Immature natural killer cell (primary cell): ENCODE measurements around the gene CCNY. TPM values are rescaled to one million over a fixed set of nuclear protein-coding genes. Genes with fewer than 3 reads are reported as not detected.

ENCODE experiments used
- DNase-seq, 3 donors: peaks; one replicate each; pipeline ENCODE4 v3.0.0; 2022; ENCODE audit warnings: mixed read lengths in 1 of 3
- H3K27ac Mint-ChIP-seq, 6 donors: one replicate each; pipeline ENCODE4 v1.8.0; 2020; ENCODE audit warnings: mixed read lengths in 6 of 6, mild to moderate bottlenecking in 5 of 6, inconsistent platforms in 4 of 6, moderate library complexity in 3 of 6
- H3K27me3 Mint-ChIP-seq, 3 donors: one replicate each; pipeline ENCODE4 v1.8.0; 2020 to 2021; ENCODE audit warnings: low read depth in 3 of 3, mild to moderate bottlenecking in 3 of 3, mixed read lengths in 3 of 3, moderate library complexity in 3 of 3, inconsistent platforms in 1 of 3
- H3K36me3 Mint-ChIP-seq, 3 donors: one replicate each; pipeline ENCODE4 v1.8.0; 2020; ENCODE audit warnings: mixed read lengths in 3 of 3, inconsistent platforms in 2 of 3, mild to moderate bottlenecking in 2 of 3
- H3K4me1 Mint-ChIP-seq, 2 donors: one replicate each; pipeline ENCODE4 v1.8.0; 2020; ENCODE audit warnings: inconsistent platforms in 2 of 2, mild to moderate bottlenecking in 2 of 2, mixed read lengths in 2 of 2, moderate library complexity in 1 of 2
- H3K4me3 Mint-ChIP-seq, 5 donors: one replicate each; pipeline ENCODE4 v1.8.0; 2020; ENCODE audit warnings: mild to moderate bottlenecking in 5 of 5, mixed read lengths in 5 of 5, inconsistent platforms in 3 of 5, moderate library complexity in 3 of 5
- H3K9me3 Mint-ChIP-seq, 6 donors: one replicate each; pipeline ENCODE4 v1.8.0; 2020; ENCODE audit warnings: mild to moderate bottlenecking in 6 of 6, mixed read lengths in 6 of 6, inconsistent platforms in 4 of 6, moderate library complexity in 3 of 6
- polyA plus RNA-seq, 3 donors: library from polyadenylated mRNA; unstranded; fragments of 300-500 nt; fragmentation: Illumina TruSeq; gene quantifications; one replicate each; pipeline ENCODE4 v1.2.3, GENCODE V29; 2021

The CCNY gene
- polyA plus RNA-seq, 3 donors from 2014 or later: 7.8 to 13.2 (median 12.4) TPM

DNA sequence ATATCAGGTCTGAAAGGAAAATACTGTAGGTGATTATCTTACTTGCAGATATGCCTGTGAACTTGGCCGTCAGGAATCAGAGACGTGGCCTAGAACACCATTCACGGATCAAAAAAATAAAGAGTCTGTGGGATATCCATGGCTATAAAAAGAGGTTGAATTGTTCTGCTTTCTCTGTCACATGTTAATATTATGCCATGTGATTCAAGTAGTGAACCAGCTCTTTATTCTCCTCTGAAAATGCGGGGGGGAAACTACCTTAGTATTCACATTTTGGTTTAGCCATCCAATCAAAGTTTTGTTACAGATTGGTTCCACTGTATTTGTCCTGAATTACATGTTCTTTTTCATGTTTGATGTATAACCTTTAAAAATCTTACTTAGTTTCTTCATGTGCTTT, 120.5 kb downstream of the CCNY start:
- Mint-ChIP-seq H3K4me3 (no peak overlapping the region), H3K9me3 (no peaks in the 10 kb centered on the region), H3K4me1 (peaks cover 20 to 25% of the 10 kb centered on the region in 2 donors), H3K27me3 (peaks cover 0 to 2% (median 0%) of the 10 kb centered on the region in 3 donors), H3K36me3 (no peaks in the 10 kb centered on the region), H3K27ac (peak overlapping the region in 1 of 6 donors; percentile 31)
- DNase-seq: no peak

GRCh38 chr10:35458500-35459448, 122.5 kb downstream of the CCNY start:
- peaks cover 5 to 13% of the 10 kb centered on the region in 2 donors for H3K4me1 Mint-ChIP-seq
- no peaks in the 10 kb centered on the region for H3K9me3 Mint-ChIP-seq
- peak overlapping the region; percentile 67 to 91 (median 86) for H3K27ac Mint-ChIP-seq
- peak overlapping the region; percentile 61 to 75 (median 71) for H3K4me3 Mint-ChIP-seq
- peaks cover 0 to 5% (median 0%) of the 10 kb centered on the region in 3 donors for H3K27me3 Mint-ChIP-seq
- DNase-seq: no peak
- H3K36me3 Mint-ChIP-seq: no peaks in the 10 kb centered on the region

DNA sequence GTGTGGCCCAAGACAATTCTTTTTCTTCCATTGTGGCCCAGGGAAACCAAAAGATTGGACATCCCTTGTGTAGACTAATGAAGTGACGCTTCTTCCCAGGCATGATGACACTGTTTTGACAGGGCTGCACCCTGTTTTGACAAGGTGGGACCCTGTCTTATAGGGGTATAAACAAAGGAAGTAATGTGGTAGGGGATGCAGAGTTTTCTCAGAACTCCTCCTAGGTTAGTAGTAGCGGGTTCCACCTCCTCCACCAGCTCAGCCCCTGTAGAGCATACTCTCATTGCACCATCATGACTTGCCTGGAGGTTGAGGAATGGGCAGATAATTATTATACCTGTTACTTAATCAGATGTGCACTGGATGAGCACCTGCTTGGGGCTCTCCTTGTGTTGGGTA, 123.1 kb downstream of the CCNY start:
- Mint-ChIP-seq H3K4me3 (peak overlapping the region; percentile 61 to 75 (median 71)), H3K36me3 (no peaks in the 10 kb centered on the region), H3K27ac (peak overlapping the region; percentile 67 to 91 (median 86)), H3K9me3 (no peaks in the 10 kb centered on the region), H3K4me1 (peaks cover 0 to 10% of the 10 kb centered on the region in 2 donors), H3K27me3 (peaks cover 0 to 5% (median 0%) of the 10 kb centered on the region in 3 donors)
- no peak for DNase-seq

- Mint-ChIP-seq H3K27ac (peak overlapping the region in 5 of 6 donors; percentile 12 to 76 (median 36)), H3K36me3 (no peaks in the 10 kb centered on the region), H3K9me3 (no peaks in the 10 kb centered on the region), H3K27me3 (peaks cover 0 to 3% (median 0%) of the 10 kb centered on the region in 3 donors), H3K4me1 (peaks cover 0 to 5% of the 10 kb centered on the region in 2 donors), H3K4me3 (peak overlapping the region in 1 of 5 donors; percentile 15)
- no peak for DNase-seq
Observed at GRCh38 chr10:35460852-35461460, 124.6 kb downstream of the CCNY start.

DNA sequence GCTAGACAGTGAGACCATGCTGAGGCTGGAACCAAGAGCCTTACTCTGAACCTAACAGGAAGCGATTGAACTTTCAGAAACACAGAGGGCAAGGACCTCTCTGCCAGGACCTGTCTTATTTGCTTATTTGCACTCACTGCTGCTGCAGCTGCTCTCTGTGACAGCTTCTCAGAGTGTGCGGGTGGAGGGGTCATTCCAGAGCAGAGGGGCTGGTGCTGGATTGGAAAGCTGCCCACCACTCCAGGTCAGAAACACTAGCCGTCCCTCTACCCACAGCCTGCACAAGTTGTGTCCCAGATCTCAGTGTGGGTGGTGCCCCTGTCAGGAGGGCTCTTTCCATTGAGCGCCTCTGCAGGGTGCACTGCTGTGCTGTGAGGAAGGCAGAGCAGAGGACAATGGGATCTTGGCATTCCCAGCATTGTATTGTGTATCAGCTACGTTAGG, 126.2 kb downstream of the CCNY start:
- H3K36me3 Mint-ChIP-seq: no peaks in the 10 kb centered on the region
- H3K4me3 Mint-ChIP-seq: peak overlapping the region in 2 of 5 donors; percentile 24 to 44
- peak overlapping the region in 5 of 6 donors; percentile 6 to 77 (median 42) for H3K27ac Mint-ChIP-seq
- H3K4me1 Mint-ChIP-seq: peaks cover 5 to 8% of the 10 kb centered on the region in 2 donors
- no peaks in the 10 kb centered on the region for H3K9me3 Mint-ChIP-seq
- DNase-seq: no peak
- H3K27me3 Mint-ChIP-seq: peaks cover 0 to 3% (median 0%) of the 10 kb centered on the region in 3 donors

GRCh38 chr10:35463105-35463867, 127.0 kb downstream of the CCNY start:
- peaks cover 12 to 15% of the 10 kb centered on the region in 2 donors for H3K4me1 Mint-ChIP-seq

GRCh38 chr10:35463878-35464277, 127.6 kb downstream of the CCNY start:
- no peaks in the 10 kb centered on the region for H3K36me3 Mint-ChIP-seq
- H3K27ac Mint-ChIP-seq: no peak overlapping the region
- peaks cover 0 to 3% (median 0%) of the 10 kb centered on the region in 3 donors for H3K27me3 Mint-ChIP-seq
- H3K9me3 Mint-ChIP-seq: no peaks in the 10 kb centered on the region
- no peak overlapping the region for H3K4me3 Mint-ChIP-seq
- peaks cover 18 to 21% of the 10 kb centered on the region in 2 donors for H3K4me1 Mint-ChIP-seq
- DNase-seq: no peak

More at GRCh38 chr10:35463105-35463867, 127.0 kb downstream of the CCNY start:
- Mint-ChIP-seq H3K4me3 (peak overlapping the region in 4 of 5 donors; percentile 3 to 44 (median 16)), H3K27ac (peak overlapping the region in 5 of 6 donors; percentile 6 to 77 (median 42)), H3K27me3 (peaks cover 0 to 3% (median 0%) of the 10 kb centered on the region in 3 donors), H3K36me3 (no peaks in the 10 kb centered on the region), H3K9me3 (no peaks in the 10 kb centered on the region)
- no peak for DNase-seq

- no peaks in the 10 kb centered on the region for H3K9me3 Mint-ChIP-seq
- peaks cover 26 to 32% of the 10 kb centered on the region in 2 donors for H3K4me1 Mint-ChIP-seq
- peaks cover 0 to 3% (median 2%) of the 10 kb centered on the region in 3 donors for H3K27me3 Mint-ChIP-seq
- H3K4me3 Mint-ChIP-seq: no peak overlapping the region
- no peaks in the 10 kb centered on the region for H3K36me3 Mint-ChIP-seq
- no peak for DNase-seq
- H3K27ac Mint-ChIP-seq: no peak overlapping the region
Observed at GRCh38 chr10:35464825-35465456, 128.6 kb downstream of the CCNY start.

DNA sequence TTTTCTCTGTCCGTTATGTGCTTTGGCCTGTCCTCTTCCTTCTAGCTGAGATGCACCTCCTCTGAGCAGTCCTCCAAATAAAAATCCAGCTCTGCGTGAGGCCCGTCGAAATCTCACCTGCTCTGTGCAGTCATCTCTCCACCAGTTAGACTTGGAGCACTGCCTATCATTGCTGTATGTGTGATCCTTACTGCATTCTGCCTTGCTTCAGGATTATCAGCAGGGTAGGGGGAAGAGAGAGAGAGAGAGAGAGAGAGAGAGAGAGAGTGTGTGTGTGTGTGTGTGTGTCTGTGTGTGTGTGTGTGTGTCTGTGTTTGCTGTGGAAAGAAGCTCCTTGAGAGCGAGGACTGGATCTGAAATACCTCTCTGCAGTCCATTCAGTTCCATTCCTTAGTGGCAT, 129.4 kb downstream of the CCNY start:
- H3K4me3 Mint-ChIP-seq: no peak overlapping the region

DNA sequence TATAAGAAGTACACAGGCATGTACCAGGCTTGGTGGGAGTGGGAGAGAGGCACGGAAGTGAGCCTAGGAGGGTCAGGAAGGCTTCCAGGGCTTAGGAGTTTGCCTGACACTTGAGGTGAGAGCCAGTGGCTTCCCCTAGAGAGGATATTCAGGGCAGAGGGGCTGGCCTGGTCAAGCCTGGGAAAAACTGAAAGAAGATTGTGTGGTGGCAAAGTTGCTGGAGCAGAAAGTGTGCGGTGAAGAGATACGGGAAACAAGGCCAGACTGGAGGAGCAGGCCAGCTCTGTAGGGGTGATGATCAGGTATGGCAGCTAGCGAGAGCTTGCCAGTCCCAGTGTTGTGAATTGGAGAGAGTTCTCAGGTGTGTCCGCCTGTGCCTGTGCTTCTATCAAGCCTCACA, 129.9 kb downstream of the CCNY start:
- Mint-ChIP-seq H3K27me3 (peaks cover 0 to 3% (median 2%) of the 10 kb centered on the region in 3 donors), H3K9me3 (no peaks in the 10 kb centered on the region), H3K4me1 (peaks cover 34 to 44% of the 10 kb centered on the region in 2 donors), H3K27ac (no peak overlapping the region), H3K36me3 (no peaks in the 10 kb centered on the region), H3K4me3 (no peak overlapping the region)
- DNase-seq: no peak

More for the DNA sequence above, 129.4 kb downstream of the CCNY start:
- Mint-ChIP-seq H3K27me3 (peaks cover 0 to 3% (median 2%) of the 10 kb centered on the region in 3 donors), H3K4me1 (peaks cover 34 to 39% of the 10 kb centered on the region in 2 donors), H3K36me3 (no peaks in the 10 kb centered on the region), H3K27ac (no peak overlapping the region), H3K9me3 (no peaks in the 10 kb centered on the region)
- no peak for DNase-seq

DNA sequence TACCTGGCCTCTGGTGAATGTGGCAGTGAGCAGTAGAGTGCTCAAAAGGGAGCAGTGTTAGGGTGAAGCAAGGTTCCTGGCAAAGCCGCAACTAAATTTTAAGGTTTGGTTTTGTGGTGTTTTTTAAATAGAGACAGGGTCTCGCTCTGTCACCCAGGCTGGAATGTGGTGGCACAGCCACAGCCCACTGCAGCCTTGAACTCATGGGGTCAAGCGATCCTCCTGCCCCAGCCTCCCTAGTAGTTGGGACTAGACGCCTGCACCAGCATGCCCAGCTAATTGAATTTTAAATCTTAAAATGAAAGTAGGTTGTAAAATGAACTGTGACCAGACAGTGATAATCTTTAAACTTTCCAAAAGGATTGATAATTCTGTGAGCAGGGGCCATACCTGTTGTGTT, 130.4 kb downstream of the CCNY start:
- no peak for DNase-seq
- Mint-ChIP-seq H3K27me3 (peaks cover 0 to 3% (median 2%) of the 10 kb centered on the region in 3 donors), H3K9me3 (no peaks in the 10 kb centered on the region), H3K27ac (no peak overlapping the region), H3K4me1 (peaks cover 34 to 49% of the 10 kb centered on the region in 2 donors), H3K36me3 (no peaks in the 10 kb centered on the region), H3K4me3 (no peak overlapping the region)

DNA sequence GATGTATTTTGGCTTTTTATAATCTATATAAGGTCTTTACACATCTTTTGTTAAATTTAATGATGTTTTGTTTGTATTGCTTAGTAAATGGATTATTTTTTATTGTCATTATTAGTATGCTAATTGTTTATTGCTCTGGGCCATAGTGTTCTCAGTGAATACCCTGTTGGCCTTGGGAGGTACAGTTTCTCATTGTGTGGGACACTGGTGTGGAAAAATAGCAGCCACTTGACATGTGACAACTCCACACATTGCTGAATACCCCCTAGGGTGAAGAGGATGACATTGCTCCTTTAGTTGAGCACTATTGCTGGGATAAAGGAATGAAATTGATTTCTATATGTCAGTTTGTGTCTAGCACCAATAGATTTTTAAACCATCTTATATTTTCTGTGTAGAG, 130.9 kb downstream of the CCNY start:
- H3K27me3 Mint-ChIP-seq: peaks cover 0 to 2% (median 2%) of the 10 kb centered on the region in 3 donors
- H3K27ac Mint-ChIP-seq: no peak overlapping the region
- no peaks in the 10 kb centered on the region for H3K36me3 Mint-ChIP-seq

More for the DNA sequence above, 130.9 kb downstream of the CCNY start:
- H3K4me1 Mint-ChIP-seq: peaks cover 34 to 54% of the 10 kb centered on the region in 2 donors
- H3K4me3 Mint-ChIP-seq: no peak overlapping the region
- DNase-seq: no peak
- no peaks in the 10 kb centered on the region for H3K9me3 Mint-ChIP-seq
